Fibroblast of lung (primary cell): ENCODE measurements around the gene ARHGEF4. TPM values are rescaled to one million over a fixed set of nuclear protein-coding genes. Genes with fewer than 3 reads are reported as not detected.

ENCODE experiments used
- polyA plus RNA-seq, 2 donors: library from polyadenylated mRNA; depleted of rRNA in 1 of 2; stranded (reverse) in 1 of 2; unstranded in 1 of 2; fragments of >200 nt; gene quantifications; 2 replicates each; pipeline ENCODE4 v1.2.1, GENCODE V29; 2011 to 2012; ENCODE audit warnings: missing spikeins in 1 of 2
- total RNA-seq: library from RNA; depleted of rRNA; stranded (reverse); fragments of >200 nt; gene quantifications from 2 replicates; pipeline ENCODE4 v1.2.1, GENCODE V29; 2014

Gene ARHGEF4
- total and polyA plus RNA-seq, 2 donors (not counting 1 experiment from before 2014, with no cell fraction given): 0.05 to 0.83 TPM

Other genes starting within 250 kb of the ARHGEF4 start
- gene CFC1, start 237.3 kb upstream of the ARHGEF4 start, total RNA-seq: not detected in 2 replicates
- not detected in 2 replicates for gene CFC1, start 237.3 kb upstream of the ARHGEF4 start, polyA plus RNA-seq
- not detected in 2 replicates for gene POTEJ, start 225.5 kb upstream of the ARHGEF4 start, total RNA-seq
- 0.01 TPM in 1 of 2 replicates, not detected in the other for gene POTEJ, start 225.5 kb upstream of the ARHGEF4 start, polyA plus RNA-seq
- gene GPR148, start 107.8 kb upstream of the ARHGEF4 start, total RNA-seq: not detected in 2 replicates
- not detected in 2 replicates for gene GPR148, start 107.8 kb upstream of the ARHGEF4 start, polyA plus RNA-seq
- gene AMER3, start 81.4 kb upstream of the ARHGEF4 start, total RNA-seq: not detected in 2 replicates
- not detected in 2 replicates for gene AMER3, start 81.4 kb upstream of the ARHGEF4 start, polyA plus RNA-seq